AG04449 (cell line): ENCODE measurements around the gene PSMB9.

Experiments used
- CTCF ChIA-PET: fragments of 350-600 bp; formaldehyde crosslinking; extraction: SDS; loops from one replicate; lab custom pipeline; 2021; ENCODE audit warnings: antibody characterized with exemption; lab: Yijun Ruan, JAX
- POLR2A ChIA-PET: fragments of 400-600, 350-600 bp; formaldehyde crosslinking; extraction: SDS; loops from one replicate; lab custom pipeline; 2020; ENCODE audit warnings: antibody characterized with exemption, inconsistent platforms; lab: Yijun Ruan, JAX
- DNase-seq: peaks from one replicate; pipeline ENCODE4 v3.0.0-alpha.2; 2010; ENCODE audit warnings: low read depth, low spot score
- H3K4me3 ChIP-seq: 2 replicates; pipeline ENCODE4 v1.5.1; 2011; ENCODE audit warnings: low read depth, mild to moderate bottlenecking, control low read depth, low read length
- CTCF ChIP-seq: IDR thresholded peaks from one replicate; pipeline ENCODE4 v1.5.1; 2011; ENCODE audit warnings: mild to moderate bottlenecking, moderate library complexity, low read length, control low read depth, inconsistent platforms; ENCODE audit not compliant: insufficient read depth; ENCODE audit errors: missing control alignments

PSMB9 gene

GRCh38 chr6:32852018-32852843, 1.8 kb upstream of the PSMB9 start:
- POLR2A ChIA-PET: interaction anchor here (1.5 to 2.2 kb wide), 2 partner anchors 14 to 120 kb away, joined by 16 to 22 read pairs; partner anchors contain the start of gene TAP2
- TF ChIP-seq CTCF: no peak
- CTCF ChIA-PET: interaction anchor here (1.0 to 9.6 kb wide), 9 partner anchors 10 to 81 kb away, joined by 4 to 313 read pairs (median 6); partner anchors contain the start of genes PSMB8 and TAP2
- peak overlapping the region; percentile 89 for H3K4me3 ChIP-seq
- no peak for DNase-seq

- peak overlapping the region; percentile 89 for H3K4me3 ChIP-seq
- no peak for TF ChIP-seq CTCF
- ChIA-PET POLR2A (interaction anchor here (0.7 to 2.2 kb wide), 6 partner anchors 8 to 119 kb away, joined by 3 to 22 read pairs (median 4); partner anchors contain the start of genes BRD2 and TAP2), CTCF (interaction anchor here (0.9 to 9.6 kb wide), 10 partner anchors 11 to 440 kb away, joined by 3 to 313 read pairs (median 5); partner anchors contain the start of genes PSMB8 and TAP2)
- DNase-seq: no peak
Observed at GRCh38 chr6:32852844-32853540, 1.0 kb upstream of the PSMB9 start.

- TF ChIP-seq CTCF: no peak
- no peak for DNase-seq
- peak overlapping the region; percentile 89 for H3K4me3 ChIP-seq
- ChIA-PET CTCF (interaction anchor here (1.0 to 9.6 kb wide), 8 partner anchors 12 to 99 kb away, joined by 3 to 313 read pairs (median 9); partner anchors contain the start of genes PSMB8 and TAP2), POLR2A (interaction anchor here (0.8 to 2.2 kb wide), 4 partner anchors 13 to 117 kb away, joined by 3 to 22 read pairs (median 6); partner anchors contain the start of gene TAP2)
Observed at GRCh38 chr6:32854376-32855178, 585 bp downstream of the PSMB9 start.

- ChIA-PET POLR2A (interaction anchor here (0.6 to 1.3 kb wide), 3 partner anchors 13 to 166 kb away, joined by 3 to 7 read pairs (median 4); no protein-coding TSS in a partner anchor), CTCF (interaction anchor here (0.7 to 9.6 kb wide), 7 partner anchors 12 to 392 kb away, joined by 3 to 313 read pairs (median 8); partner anchors contain the start of genes PSMB8 and TAP2)
- no peak for DNase-seq
- no peak for TF ChIP-seq CTCF
- H3K4me3 ChIP-seq: no peak overlapping the region
Observed at GRCh38 chr6:32855467-32856174, 1.6 kb downstream of the PSMB9 start.

GRCh38 chr6:32857156-32857891, 3.3 kb downstream of the PSMB9 start:
- ChIA-PET POLR2A (no interaction called here), CTCF (interaction anchor here (0.6 to 9.6 kb wide), 6 partner anchors 7 to 96 kb away, joined by 3 to 313 read pairs (median 10); partner anchors contain the start of genes HLA-DMA, PSMB8 and TAP2)
- no peak for DNase-seq
- no peak for TF ChIP-seq CTCF
- H3K4me3 ChIP-seq: no peak overlapping the region
